HL-60 (cell line): ENCODE measurements around the gene ACAA1.

Source experiments
- CTCF ChIP-seq: IDR thresholded peaks from one replicate; pipeline ENCODE4 v1.5.1; 2011; ENCODE audit warnings: low read length, control low read depth, inconsistent platforms; ENCODE audit not compliant: insufficient read depth
- POLR2AphosphoS5 ChIP-seq: IDR thresholded peaks from 2 replicates; pipeline ENCODE4 v1.6.1; 2012; ENCODE audit warnings: low read depth
- REST ChIP-seq: IDR thresholded peaks from 2 replicates; pipeline ENCODE4 v1.6.1; 2012; ENCODE audit warnings: low read depth; ENCODE audit not compliant: insufficient replicate concordance
- SPI1 ChIP-seq: IDR thresholded peaks from 2 replicates; pipeline ENCODE4 v1.6.1; 2012; ENCODE audit warnings: low read depth, mild to moderate bottlenecking, borderline replicate concordance

GRCh38 chr3:38163841-38164642 lies 27.1 kb upstream of the ACAA1 start:
- TF ChIP-seq POLR2AphosphoS5 (no peak), CTCF (no peak), SPI1 (no peak), REST (no peak)
